K562 (cell line): ENCODE results near the gene TRAPPC12.

Experiments used
- EZH2 ChIP-seq: IDR thresholded peaks from 2 replicates; pipeline ENCODE4 v1.6.1; 2012; ENCODE audit warnings: low read depth, mild to moderate bottlenecking, inconsistent platforms, low read length, borderline replicate concordance
- LARP7 ChIP-seq: fragments of 450-650 bp; IDR thresholded peaks from 2 replicates; pipeline ENCODE4 v1.6.1; 2016
- NFYB ChIP-seq: IDR thresholded peaks from 2 replicates; pipeline ENCODE4 v1.6.1; 2011; ENCODE audit warnings: mild to moderate bottlenecking, moderate library complexity; ENCODE audit not compliant: insufficient read length; ENCODE audit errors: extremely low read depth
- NRF1 ChIP-seq, 2 experiments: fragments of 450-650 bp; IDR thresholded peaks in 1 of 2; conservative IDR thresholded peaks in 1 of 2; 2 replicates each; pipeline ENCODE4 v1.6.1; 2014; ENCODE audit warnings: mild to moderate bottlenecking in 2 of 2
- SMARCC2 ChIP-seq: fragments of 450-650 bp; IDR thresholded peaks from 2 replicates; pipeline ENCODE4 v1.6.1; 2017; ENCODE audit warnings: antibody characterized with exemption, moderate library complexity, mild to moderate bottlenecking, low read depth
- TEAD4 ChIP-seq, 2 experiments: sonication (generic) in 1 of 2; formaldehyde crosslinking in 1 of 2; IDR thresholded peaks; 2 replicates each; pipeline versions ENCODE4 v1.6.1 to v1.8.0; 2012 to 2022; ENCODE audit warnings: borderline replicate concordance in 1 of 2, inconsistent platforms in 1 of 2, low read length in 1 of 2, mild to moderate bottlenecking in 1 of 2, missing genetic modification reagents in 1 of 2
- ZNF212 ChIP-seq: fragments of 450-650 bp; formaldehyde crosslinking; IDR thresholded peaks from 2 replicates; pipeline ENCODE4 v1.4.0; 2020; ENCODE audit warnings: mild to moderate bottlenecking
- TF ChIP-seq, protein P1 (sequence below): sonication (generic); formaldehyde crosslinking; IDR thresholded peaks from 2 replicates; pipeline ENCODE4 v1.8.1; 2023; ENCODE audit warnings: mild to moderate bottlenecking, missing genetic modification reagents

DNA sequence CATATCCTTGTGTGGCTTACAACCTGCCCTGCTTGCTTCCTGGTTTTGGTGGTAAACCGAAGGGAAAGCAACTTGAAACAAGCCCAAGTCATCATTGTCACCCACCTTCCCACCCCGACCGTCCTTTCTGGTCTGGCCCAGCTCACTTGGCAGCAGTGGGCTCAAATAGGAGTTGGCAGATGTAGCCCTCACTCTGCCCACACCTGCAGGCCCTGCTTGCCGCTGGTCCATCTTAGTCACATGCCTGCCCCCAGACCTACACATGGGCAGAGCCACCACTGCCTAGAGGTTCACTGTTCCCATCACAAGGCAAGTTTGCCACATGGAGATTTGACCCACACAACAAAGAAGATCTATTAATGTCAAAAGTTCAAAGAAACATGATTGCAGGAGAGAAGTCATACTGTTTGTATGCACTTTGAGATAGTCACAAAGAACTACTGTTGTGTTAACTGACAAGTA is 11.2 kb upstream of the TRAPPC12 start:
- TF ChIP-seq NRF1 (conservative IDR thresholded peaks at IDR 0.05 in 1 of 2, IDR thresholded peaks at IDR 0.05 in 1 of 2) (no peak), TEAD4 (IDR thresholded peaks at IDR 0.05; ENCODE audit: low read length) (no peak), TEAD4 (CRISPR knock-in tag; IDR thresholded peaks at IDR 0.05; ENCODE audit: borderline replicate concordance) (no peak), SMARCC2 (no peak), NFYB (no peak), LARP7 (no peak), ZNF212 (CRISPR knock-in tag) (no peak), EZH2 (no peak)
- TF ChIP-seq, protein P1, sequence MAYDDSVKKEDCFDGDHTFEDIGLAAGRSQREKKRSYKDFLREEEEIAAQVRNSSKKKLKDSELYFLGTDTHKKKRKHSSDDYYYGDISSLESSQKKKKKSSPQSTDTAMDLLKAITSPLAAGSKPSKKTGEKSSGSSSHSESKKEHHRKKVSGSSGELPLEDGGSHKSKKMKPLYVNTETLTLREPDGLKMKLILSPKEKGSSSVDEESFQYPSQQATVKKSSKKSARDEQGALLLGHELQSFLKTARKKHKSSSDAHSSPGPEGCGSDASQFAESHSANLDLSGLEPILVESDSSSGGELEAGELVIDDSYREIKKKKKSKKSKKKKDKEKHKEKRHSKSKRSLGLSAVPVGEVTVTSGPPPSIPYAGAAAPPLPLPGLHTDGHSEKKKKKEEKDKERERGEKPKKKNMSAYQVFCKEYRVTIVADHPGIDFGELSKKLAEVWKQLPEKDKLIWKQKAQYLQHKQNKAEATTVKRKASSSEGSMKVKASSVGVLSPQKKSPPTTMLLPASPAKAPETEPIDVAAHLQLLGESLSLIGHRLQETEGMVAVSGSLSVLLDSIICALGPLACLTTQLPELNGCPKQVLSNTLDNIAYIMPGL: no peak
